H9 (cell line): ENCODE measurements around the gene PTPRH. TPM values are rescaled to one million over a fixed set of nuclear protein-coding genes. Genes with fewer than 3 reads are reported as not detected.

Experiments
- DNase-seq: peaks from one replicate; pipeline ENCODE4 v3.0.0-alpha.2; 2017
- H2AFZ ChIP-seq: one replicate; pipeline ENCODE4 v1.6.1; 2013; ENCODE audit warnings: mild to moderate bottlenecking, low read length, control low read depth, moderate library complexity
- H2AK5ac ChIP-seq: 2 replicates; pipeline ENCODE4 v1.6.1; 2013; ENCODE audit warnings: low read length, control low read depth, mixed read lengths; ENCODE audit not compliant: insufficient read length
- H2BK120ac ChIP-seq: one replicate; pipeline ENCODE4 v1.6.1; 2013; ENCODE audit warnings: low read depth, mild to moderate bottlenecking, low read length, control low read depth, inconsistent platforms; ENCODE audit not compliant: poor library complexity, severe bottlenecking
- H2BK12ac ChIP-seq: 2 replicates; pipeline ENCODE4 v1.6.1; 2013; ENCODE audit warnings: low read length, control low read depth, mixed read lengths, low read depth; ENCODE audit not compliant: insufficient read length
- H2BK15ac ChIP-seq: 2 replicates; pipeline ENCODE4 v1.6.1; 2013; ENCODE audit warnings: low read depth, low read length, control low read depth
- H2BK20ac ChIP-seq: one replicate; pipeline ENCODE4 v1.6.1; 2013; ENCODE audit warnings: low read depth, mild to moderate bottlenecking, low read length, control low read depth, inconsistent platforms; ENCODE audit not compliant: poor library complexity, severe bottlenecking
- H2BK5ac ChIP-seq: 2 replicates; pipeline ENCODE4 v1.6.1; 2013; ENCODE audit warnings: low read length, control low read depth, mixed read lengths; ENCODE audit not compliant: insufficient read length
- H3K14ac ChIP-seq: 2 replicates; pipeline ENCODE4 v1.6.1; 2013; ENCODE audit warnings: low read length, control low read depth; ENCODE audit not compliant: insufficient read depth
- H3K18ac ChIP-seq: 2 replicates; pipeline ENCODE4 v1.6.1; 2013; ENCODE audit warnings: low read depth, mild to moderate bottlenecking, mixed read lengths, low read length, control low read depth; ENCODE audit not compliant: insufficient read length
- H3K23ac ChIP-seq: 2 replicates; pipeline ENCODE4 v1.6.1; 2013; ENCODE audit warnings: low read length, control low read depth, mixed read lengths, low read depth; ENCODE audit not compliant: insufficient read length
- H3K23me2 ChIP-seq: 2 replicates; pipeline ENCODE4 v1.6.1; 2013; ENCODE audit warnings: low read depth, mild to moderate bottlenecking, mixed read lengths, low read length, control low read depth; ENCODE audit not compliant: insufficient read length, poor library complexity, severe bottlenecking
- H3K27ac ChIP-seq: 2 replicates; pipeline ENCODE4 v1.5.1; 2013; ENCODE audit warnings: low read length, control low read depth, mixed read lengths, low read depth; ENCODE audit not compliant: insufficient read length
- H3K27me3 ChIP-seq: 2 replicates; pipeline ENCODE4 v1.6.1; 2013; ENCODE audit warnings: low read length, control low read depth, inconsistent platforms; ENCODE audit not compliant: insufficient read depth
- H3K4ac ChIP-seq: 2 replicates; pipeline ENCODE4 v1.6.1; 2013; ENCODE audit warnings: low read depth, mild to moderate bottlenecking, control low read depth, inconsistent platforms, low read length, moderate library complexity
- H3K4me1 ChIP-seq: 2 replicates; pipeline ENCODE4 v1.6.1; 2013; ENCODE audit warnings: low read length, control low read depth, inconsistent platforms; ENCODE audit not compliant: insufficient read depth
- H3K4me2 ChIP-seq: 2 replicates; pipeline ENCODE4 v1.6.1; 2013; ENCODE audit warnings: low read length, control low read depth, mixed read lengths; ENCODE audit not compliant: insufficient read length, insufficient read depth
- H3K56ac ChIP-seq: 2 replicates; pipeline ENCODE4 v1.6.1; 2013; ENCODE audit warnings: low read depth, mild to moderate bottlenecking, mixed read lengths, low read length, control low read depth; ENCODE audit not compliant: insufficient read length
- H3K79me1 ChIP-seq: 2 replicates; pipeline ENCODE4 v1.6.1; 2013; ENCODE audit warnings: low read depth, mild to moderate bottlenecking, moderate library complexity, low read length, control low read depth, inconsistent platforms; ENCODE audit not compliant: insufficient read depth, poor library complexity, severe bottlenecking
- H3K79me2 ChIP-seq: 2 replicates; pipeline ENCODE4 v1.6.1; 2013; ENCODE audit warnings: low read length, control low read depth, inconsistent platforms; ENCODE audit not compliant: insufficient read depth
- H3K9ac ChIP-seq: 2 replicates; pipeline ENCODE4 v1.6.1; 2013; ENCODE audit warnings: low read length, control low read depth, mixed read lengths; ENCODE audit not compliant: insufficient read length; ENCODE audit errors: extremely low read depth
- H3K9me3 ChIP-seq: one replicate; pipeline ENCODE4 v1.6.1; 2013; ENCODE audit warnings: low read depth, low read length, inconsistent platforms; ENCODE audit not compliant: control insufficient read depth
- H3T11ph ChIP-seq: one replicate; pipeline ENCODE4 v1.6.1; 2013; ENCODE audit warnings: mild to moderate bottlenecking, low read length, control low read depth, inconsistent platforms
- H4K20me1 ChIP-seq: one replicate; pipeline ENCODE4 v1.6.1; 2013; ENCODE audit not compliant: control insufficient read depth, insufficient read length, insufficient read depth
- H4K5ac ChIP-seq: 2 replicates; pipeline ENCODE4 v1.6.1; 2013; ENCODE audit warnings: low read depth, mild to moderate bottlenecking, mixed read lengths, low read length, control low read depth; ENCODE audit not compliant: insufficient read length
- H4K8ac ChIP-seq: replicated peaks from 2 replicates; pipeline ENCODE4 v1.6.1; 2013; ENCODE audit warnings: low read length, control low read depth, mixed read lengths, low read depth; ENCODE audit not compliant: insufficient read length
- H4K91ac ChIP-seq: 2 replicates; pipeline ENCODE4 v1.6.1; 2013; ENCODE audit warnings: low read depth, mild to moderate bottlenecking, moderate library complexity, mixed read lengths, low read length, control low read depth; ENCODE audit not compliant: insufficient read length
- H3K27ac Mint-ChIP-seq, 3 experiments: 2 replicates in 2 of 3; 3 replicates in 1 of 3; pipeline ENCODE4 v1.8.0; 2020 to 2021; ENCODE audit warnings: mixed read lengths in 3 of 3, mild to moderate bottlenecking in 1 of 3, moderate library complexity in 1 of 3
- H3K27me3 Mint-ChIP-seq: 2 replicates; pipeline ENCODE4 v1.8.0; 2021; ENCODE audit warnings: low read depth, mild to moderate bottlenecking, moderate library complexity, mixed read lengths
- H3K36me3 Mint-ChIP-seq, 3 experiments: 2 replicates in 2 of 3; 3 replicates in 1 of 3; pipeline ENCODE4 v1.8.0; 2020 to 2021; ENCODE audit warnings: low read depth in 3 of 3, mixed read lengths in 3 of 3; ENCODE audit not compliant: insufficient read depth in 1 of 3
- H3K4me1 Mint-ChIP-seq, 2 experiments: 2 replicates each; pipeline ENCODE4 v1.8.0; 2020; ENCODE audit warnings: mixed read lengths in 2 of 2
- H3K4me3 Mint-ChIP-seq, 2 experiments: 2 replicates in 1 of 2; 3 replicates in 1 of 2; pipeline ENCODE4 v1.8.0; 2020 to 2021; ENCODE audit warnings: mild to moderate bottlenecking in 2 of 2, mixed read lengths in 2 of 2, moderate library complexity in 1 of 2
- H3K9me3 Mint-ChIP-seq, 2 experiments: 2 replicates in 1 of 2; 3 replicates in 1 of 2; pipeline ENCODE4 v1.8.0; 2020; ENCODE audit warnings: mild to moderate bottlenecking in 2 of 2, mixed read lengths in 2 of 2, moderate library complexity in 1 of 2
- WGBS: extraction: QIAGEN DNeasy Blood & Tissue Kit; methylation state at CpG from one replicate; pipeline ENCODE4 v1.1.7; 2013; ENCODE audit warnings: missing lambda C conversion rate, low lambda C conversion rate, mixed read lengths; ENCODE audit not compliant: insufficient read length; ENCODE audit errors: extremely low coverage; 5-methylcytosine and 5-hydroxymethylcytosine counted together
- total RNA-seq: library from RNA; stranded (reverse); gene quantifications from 2 replicates; pipeline ENCODE4 v1.2.1, GENCODE V29; 2021
- TF ChIP-seq, protein P1 (sequence below): fragments of 200-600 bp; sonication (generic); conservative IDR thresholded peaks from 3 replicates; pipeline ENCODE4 v1.8.0; 2021; ENCODE audit warnings: antibody characterized with exemption, mild to moderate bottlenecking

PTPRH gene
- total RNA-seq, 1 experiment from 2014 or later, result 0.24 TPM

DNA sequence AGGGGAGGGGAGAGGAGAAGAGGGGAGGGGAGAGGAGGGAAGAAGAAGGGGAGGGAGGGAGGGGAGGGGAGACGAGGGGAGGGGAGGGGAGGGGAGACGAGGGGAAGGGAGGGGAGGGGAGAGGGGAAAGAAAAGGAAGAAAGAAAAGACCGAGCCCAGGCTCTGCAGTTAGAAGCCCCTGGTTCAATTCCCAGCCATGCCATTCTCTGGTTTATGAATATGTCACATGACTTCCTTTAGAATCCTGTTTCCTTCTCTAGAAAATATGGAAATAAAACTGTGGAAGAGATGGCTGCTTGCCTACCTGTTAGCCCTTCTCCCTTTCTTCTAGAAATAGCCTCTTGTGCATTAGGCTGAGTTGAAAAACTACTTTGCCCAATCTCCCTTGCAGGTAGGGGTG lies 74.6 kb downstream of the PTPRH start:
- Histone ChIP-seq H4K5ac (no peak overlapping the region), H2AK5ac (no peak overlapping the region), H3K9ac (no peak overlapping the region), H3K27me3 (no peaks in the 10 kb centered on the region), H3K56ac (no peak overlapping the region), H4K20me1 (no peaks in the 10 kb centered on the region), H3K18ac (no peak overlapping the region), H3K4me1 (no peaks in the 10 kb centered on the region), H2AFZ (no peak overlapping the region), H4K91ac (no peak overlapping the region), H2BK5ac (no peak overlapping the region), H4K8ac (no peak overlapping the region), H2BK20ac (no peak overlapping the region), H3K23me2 (no peaks in the 10 kb centered on the region), H3K79me2 (no peaks in the 10 kb centered on the region), H2BK120ac (no peak overlapping the region), H3K9me3 (no peaks in the 10 kb centered on the region), H2BK15ac (no peak overlapping the region), H3K14ac (no peak overlapping the region), H3K4ac (no peak overlapping the region), H3K79me1 (no peaks in the 10 kb centered on the region), H3K27ac (no peak overlapping the region), H2BK12ac (no peak overlapping the region), H3K23ac (no peak overlapping the region), H3T11ph (no peak overlapping the region), H3K4me2 (no peak overlapping the region)
- DNase-seq, result no peak
- H3K4me1 Mint-ChIP-seq, result peaks cover 7 to 26% of the 10 kb centered on the region in 2 experiments
- H3K9me3 Mint-ChIP-seq, result no peaks in the 10 kb centered on the region
- TF ChIP-seq, protein P1, sequence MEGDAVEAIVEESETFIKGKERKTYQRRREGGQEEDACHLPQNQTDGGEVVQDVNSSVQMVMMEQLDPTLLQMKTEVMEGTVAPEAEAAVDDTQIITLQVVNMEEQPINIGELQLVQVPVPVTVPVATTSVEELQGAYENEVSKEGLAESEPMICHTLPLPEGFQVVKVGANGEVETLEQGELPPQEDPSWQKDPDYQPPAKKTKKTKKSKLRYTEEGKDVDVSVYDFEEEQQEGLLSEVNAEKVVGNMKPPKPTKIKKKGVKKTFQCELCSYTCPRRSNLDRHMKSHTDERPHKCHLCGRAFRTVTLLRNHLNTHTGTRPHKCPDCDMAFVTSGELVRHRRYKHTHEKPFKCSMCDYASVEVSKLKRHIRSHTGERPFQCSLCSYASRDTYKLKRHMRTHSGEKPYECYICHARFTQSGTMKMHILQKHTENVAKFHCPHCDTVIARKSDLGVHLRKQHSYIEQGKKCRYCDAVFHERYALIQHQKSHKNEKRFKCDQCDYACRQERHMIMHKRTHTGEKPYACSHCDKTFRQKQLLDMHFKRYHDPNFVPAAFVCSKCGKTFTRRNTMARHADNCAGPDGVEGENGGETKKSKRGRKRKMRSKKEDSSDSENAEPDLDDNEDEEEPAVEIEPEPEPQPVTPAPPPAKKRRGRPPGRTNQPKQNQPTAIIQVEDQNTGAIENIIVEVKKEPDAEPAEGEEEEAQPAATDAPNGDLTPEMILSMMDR, result no peak
- no CpG with 5 or more reads among the region's 3 CpGs for WGBS
- peaks cover 14 to 58% (median 31%) of the 10 kb centered on the region in 3 experiments for H3K36me3 Mint-ChIP-seq
- no peak overlapping the region for H3K4me3 Mint-ChIP-seq
- no peaks in the 10 kb centered on the region for H3K27me3 Mint-ChIP-seq
- H3K27ac Mint-ChIP-seq, result peak overlapping the region in 2 of 3 experiments; percentile 60 to 74; a peak in 2 of 7 replicates
